Measurements from ENCODE around the gene MOCOS. TPM values are rescaled to one million over a fixed set of nuclear protein-coding genes. Genes with fewer than 3 reads are reported as not detected.

The MOCOS gene
- total and polyA plus RNA-seq, 3 experiments from 2014 or later = 0.04 to 0.13 (median 0.07) TPM

DNA sequence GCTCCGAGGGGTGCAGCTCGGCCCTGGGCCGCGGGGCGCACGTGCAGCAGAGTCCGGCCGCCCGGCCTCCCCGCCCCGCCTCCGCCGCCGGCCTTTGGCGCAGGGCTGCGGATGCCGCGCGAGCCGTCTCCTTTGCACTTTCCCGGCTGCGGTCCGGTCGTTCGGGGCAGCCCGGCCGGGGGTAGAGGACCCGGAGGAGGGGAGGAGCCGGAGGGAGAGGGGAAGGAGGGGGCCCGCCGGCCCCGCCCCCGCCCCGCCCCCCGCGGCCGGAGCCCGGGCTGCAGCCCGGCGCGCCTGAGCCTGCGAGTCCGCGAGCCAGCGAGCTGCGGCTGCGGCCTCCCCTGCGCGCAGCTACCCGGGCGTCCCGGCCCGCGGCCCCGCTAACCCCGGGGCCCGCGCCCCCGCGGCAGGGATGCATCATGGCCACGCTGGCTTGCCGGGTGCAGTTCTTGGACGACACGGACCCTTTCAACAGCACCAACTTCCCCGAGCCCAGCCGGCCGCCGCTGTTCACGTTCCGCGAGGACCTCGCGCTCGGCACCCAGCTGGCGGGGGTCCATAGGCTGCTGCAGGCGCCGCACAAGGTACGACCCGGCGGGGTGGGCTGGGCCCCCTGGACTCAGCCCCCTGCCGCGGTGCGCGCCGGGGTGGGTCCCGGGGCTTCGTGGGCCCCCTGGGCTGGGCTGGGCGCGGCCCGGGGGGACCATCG, 110.3 kb downstream of the MOCOS start, which contains the start of gene FHOD3:
TSS of gene FHOD3 (plus strand) at position 297 of the 709 bp plus-strand sequence. CDS start at position 420, 123 bp downstream.
- Histone ChIP-seq H3K27ac (ENCODE audit: low read depth, low read length) (no peak within 1 kb of the TSS), H3K4me1 (ENCODE audit: insufficient read depth, low read length) (no peaks in the 10 kb centered on the region), H3K27me3 (ENCODE audit: insufficient read depth, low read length, poor library complexity, severe bottlenecking) (peaks cover 33% of the 10 kb centered on the region), H3K4me3 (ENCODE audit: low read length) (no peak within 1 kb of the TSS), H3K36me3 (ENCODE audit: insufficient read depth, low read length) (no peaks in the 10 kb centered on the region), H3K9me3 (ENCODE audit: low read length) (no peaks in the 10 kb centered on the region)
- Mint-ChIP-seq H3K9me3 (no peaks in the 10 kb centered on the region), H3K27ac (no peak within 1 kb of the TSS), H3K4me1 (peaks cover 0 to 2% (median 0%) of the 10 kb centered on the region in 3 donors), H3K36me3 (no peaks in the 10 kb centered on the region), H3K27me3 (peaks cover 8 to 35% of the 10 kb centered on the region in 2 donors), H3K4me3 (peak within 1 kb of the TSS in 4 of 7 donors; percentile 20 to 60 (median 52))
- POLR2A ChIA-PET = no interaction called here
- DNase-seq = no peak
- CTCF ChIA-PET = no interaction called here

DNA sequence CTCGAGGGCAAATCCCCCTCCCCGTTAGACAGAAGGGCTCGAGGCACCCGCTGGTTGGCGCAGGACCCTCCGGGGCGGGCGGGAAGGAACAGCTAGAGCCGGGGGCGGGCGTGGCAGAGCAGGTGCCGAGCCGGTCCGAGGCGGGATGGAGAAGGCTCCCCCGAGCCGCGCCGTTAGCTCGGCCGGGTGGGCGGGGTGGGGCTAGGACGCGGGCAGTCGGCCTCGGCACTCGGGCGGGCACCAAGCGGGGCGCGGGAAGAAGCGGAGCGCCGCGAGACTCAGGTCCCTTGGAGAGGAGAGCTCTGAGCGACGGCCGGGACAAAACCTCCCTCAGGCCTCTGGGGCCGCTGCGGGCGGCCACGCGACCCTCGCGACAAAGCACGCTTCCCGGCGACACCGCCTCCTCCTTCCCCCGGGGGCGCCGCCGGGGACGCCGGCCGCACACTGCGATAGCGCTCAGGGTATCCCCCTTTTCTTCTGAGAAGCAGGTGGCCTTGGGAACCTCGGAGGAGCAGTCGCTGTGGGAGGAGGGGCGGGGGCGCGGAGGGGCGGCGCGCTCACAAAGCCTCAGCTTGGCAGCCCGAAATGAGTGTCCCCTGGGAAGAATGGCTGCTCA, 110.9 kb downstream of the MOCOS start:
- Mint-ChIP-seq H3K27me3 (peaks cover 8 to 41% of the 10 kb centered on the region in 2 donors), H3K27ac (no peak overlapping the region), H3K4me1 (peaks cover 0 to 2% (median 0%) of the 10 kb centered on the region in 3 donors), H3K4me3 (peak overlapping the region in 1 of 7 donors; percentile 46), H3K36me3 (no peaks in the 10 kb centered on the region), H3K9me3 (no peaks in the 10 kb centered on the region)
- ChIA-PET CTCF (no interaction called here), POLR2A (no interaction called here)
- Histone ChIP-seq H3K4me3 (ENCODE audit: low read length) (no peak overlapping the region), H3K27me3 (ENCODE audit: insufficient read depth, low read length, poor library complexity, severe bottlenecking) (peaks cover 33% of the 10 kb centered on the region), H3K36me3 (ENCODE audit: insufficient read depth, low read length) (no peaks in the 10 kb centered on the region), H3K27ac (ENCODE audit: low read depth, low read length) (no peak overlapping the region), H3K4me1 (ENCODE audit: insufficient read depth, low read length) (no peaks in the 10 kb centered on the region), H3K9me3 (ENCODE audit: low read length) (no peaks in the 10 kb centered on the region)
- no peak for DNase-seq

DNA sequence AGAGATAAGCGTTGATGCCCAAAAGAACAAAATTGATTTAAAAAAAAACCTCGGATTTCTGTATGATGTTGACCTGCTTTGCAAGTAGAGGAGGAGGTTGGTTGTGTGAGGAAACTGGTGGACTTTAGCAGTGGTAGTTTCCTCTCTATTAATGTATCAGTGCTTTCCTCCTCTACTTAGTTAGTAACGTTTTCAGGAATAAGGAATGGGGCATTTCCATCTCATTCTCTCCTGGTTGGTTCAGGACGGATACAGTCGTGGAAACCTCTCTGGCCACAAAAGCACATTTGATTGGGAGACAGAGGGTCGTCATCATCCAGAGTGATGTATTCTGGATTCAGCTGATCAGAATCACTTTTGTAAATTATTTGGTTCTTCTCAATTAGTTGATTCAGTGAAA, 111.7 kb downstream of the MOCOS start:
- Mint-ChIP-seq H3K27me3 (peaks cover 13 to 46% of the 10 kb centered on the region in 2 donors), H3K4me3 (peak overlapping the region; percentile 7 to 51 (median 35)), H3K9me3 (no peaks in the 10 kb centered on the region), H3K27ac (no peak overlapping the region), H3K4me1 (peaks cover 0 to 2% (median 0%) of the 10 kb centered on the region in 3 donors), H3K36me3 (no peaks in the 10 kb centered on the region)
- H3K36me3 ChIP-seq (ENCODE audit: insufficient read depth, low read length) = no peaks in the 10 kb centered on the region
- no peak overlapping the region for H3K27ac ChIP-seq (ENCODE audit: low read depth, low read length)
- DNase-seq = no peak
- no peaks in the 10 kb centered on the region for H3K9me3 ChIP-seq (ENCODE audit: low read length)
- no peak overlapping the region for H3K4me3 ChIP-seq (ENCODE audit: low read length)
- POLR2A ChIA-PET = no interaction called here
- CTCF ChIA-PET = no interaction called here
- H3K4me1 ChIP-seq (ENCODE audit: insufficient read depth, low read length) = no peaks in the 10 kb centered on the region
- H3K27me3 ChIP-seq (ENCODE audit: insufficient read depth, low read length, poor library complexity, severe bottlenecking) = peaks cover 28% of the 10 kb centered on the region

DNA sequence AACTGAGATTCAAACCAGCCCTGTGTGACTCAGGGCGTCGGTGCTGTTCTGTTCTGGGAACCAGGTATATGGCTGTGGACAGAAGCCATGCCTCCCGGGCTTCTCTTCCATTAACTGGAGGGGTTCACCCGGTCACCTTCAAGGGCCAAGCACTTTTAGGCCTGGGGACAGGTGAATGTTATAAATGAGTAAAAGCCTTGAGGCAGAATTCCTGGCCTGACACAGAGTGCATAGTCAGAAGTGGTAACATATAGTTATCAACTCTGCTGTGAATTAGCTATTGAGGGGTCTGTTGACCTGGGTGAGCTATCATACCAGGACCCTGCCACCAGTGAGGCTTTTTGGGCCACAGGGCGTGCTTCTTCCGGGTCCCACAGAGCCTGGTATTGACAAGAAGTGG, 112.9 kb downstream of the MOCOS start:
- CTCF ChIA-PET = no interaction called here
- H3K27me3 ChIP-seq (ENCODE audit: insufficient read depth, low read length, poor library complexity, severe bottlenecking) = peaks cover 19% of the 10 kb centered on the region

DNA sequence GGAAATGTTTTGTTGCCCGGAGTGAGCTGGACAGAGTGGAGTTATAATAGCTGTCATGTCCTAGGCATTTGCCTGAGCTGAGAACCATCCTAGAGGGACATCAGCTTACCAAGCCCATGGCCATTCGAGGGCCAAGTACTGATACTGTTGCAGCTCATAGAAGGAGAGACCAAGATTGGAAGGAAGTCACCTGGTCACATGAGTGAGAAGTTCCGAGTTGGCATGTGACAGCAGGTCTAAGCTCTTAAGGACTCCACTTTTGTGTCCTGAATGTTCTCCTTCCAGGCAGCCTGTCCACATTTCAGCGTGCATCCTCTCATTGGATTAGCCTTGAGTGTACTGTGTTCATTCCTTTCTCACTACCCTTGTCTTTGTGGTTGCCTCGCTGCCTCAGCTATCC, 114.6 kb downstream of the MOCOS start:
- Mint-ChIP-seq H3K36me3 (no peaks in the 10 kb centered on the region), H3K4me1 (peaks cover 0 to 2% (median 0%) of the 10 kb centered on the region in 3 donors), H3K27ac (no peak overlapping the region), H3K27me3 (peaks cover 21 to 65% of the 10 kb centered on the region in 2 donors), H3K4me3 (no peak overlapping the region), H3K9me3 (no peaks in the 10 kb centered on the region)
- ChIA-PET POLR2A (no interaction called here), CTCF (no interaction called here)
- H3K27ac ChIP-seq (ENCODE audit: low read depth, low read length) = no peak overlapping the region
- no peaks in the 10 kb centered on the region for H3K4me1 ChIP-seq (ENCODE audit: insufficient read depth, low read length)
- H3K27me3 ChIP-seq (ENCODE audit: insufficient read depth, low read length, poor library complexity, severe bottlenecking) = peaks cover 15% of the 10 kb centered on the region
- H3K4me3 ChIP-seq (ENCODE audit: low read length) = no peak overlapping the region
- DNase-seq = no peak
- H3K36me3 ChIP-seq (ENCODE audit: insufficient read depth, low read length) = no peaks in the 10 kb centered on the region
- no peaks in the 10 kb centered on the region for H3K9me3 ChIP-seq (ENCODE audit: low read length)

More for the DNA sequence above, 112.9 kb downstream of the MOCOS start:
- Histone ChIP-seq H3K9me3 (ENCODE audit: low read length) (no peaks in the 10 kb centered on the region), H3K4me1 (ENCODE audit: insufficient read depth, low read length) (no peaks in the 10 kb centered on the region), H3K4me3 (ENCODE audit: low read length) (no peak overlapping the region), H3K27ac (ENCODE audit: low read depth, low read length) (no peak overlapping the region), H3K36me3 (ENCODE audit: insufficient read depth, low read length) (no peaks in the 10 kb centered on the region)
- no peak for DNase-seq
- H3K4me1 Mint-ChIP-seq = peaks cover 0 to 2% (median 0%) of the 10 kb centered on the region in 3 donors
- H3K27ac Mint-ChIP-seq = no peak overlapping the region
- POLR2A ChIA-PET = no interaction called here
- H3K36me3 Mint-ChIP-seq = no peaks in the 10 kb centered on the region
- H3K4me3 Mint-ChIP-seq = no peak overlapping the region
- H3K9me3 Mint-ChIP-seq = no peaks in the 10 kb centered on the region
- H3K27me3 Mint-ChIP-seq = peaks cover 13 to 54% of the 10 kb centered on the region in 2 donors

DNA sequence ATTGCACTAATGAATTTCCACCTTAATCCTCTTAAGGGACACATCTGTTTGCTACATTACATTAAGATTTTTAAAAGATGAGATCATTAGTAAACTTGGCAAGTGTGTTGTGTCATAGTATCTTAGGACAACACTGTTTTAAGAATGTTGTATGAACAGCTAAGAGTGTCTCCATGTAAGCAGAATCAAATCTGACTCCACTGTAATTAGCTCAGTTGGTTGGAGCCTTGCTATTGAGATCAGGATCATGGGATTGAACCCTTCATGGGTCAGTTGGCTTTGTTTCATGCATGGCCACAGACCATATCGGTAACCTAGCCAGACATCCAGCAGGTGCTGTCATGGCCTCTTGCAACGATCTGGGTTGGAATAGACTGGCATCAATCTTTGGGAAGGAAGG, 115.4 kb downstream of the MOCOS start:
- no peaks in the 10 kb centered on the region for H3K4me1 ChIP-seq (ENCODE audit: insufficient read depth, low read length)
- CTCF ChIA-PET = no interaction called here
- Mint-ChIP-seq H3K9me3 (no peaks in the 10 kb centered on the region), H3K36me3 (no peaks in the 10 kb centered on the region), H3K27ac (no peak overlapping the region), H3K27me3 (peaks cover 25 to 71% of the 10 kb centered on the region in 2 donors), H3K4me1 (peaks cover 0 to 2% (median 0%) of the 10 kb centered on the region in 3 donors), H3K4me3 (no peak overlapping the region)
- POLR2A ChIA-PET = no interaction called here
- peaks cover 15% of the 10 kb centered on the region for H3K27me3 ChIP-seq (ENCODE audit: insufficient read depth, low read length, poor library complexity, severe bottlenecking)
- H3K27ac ChIP-seq (ENCODE audit: low read depth, low read length) = no peak overlapping the region
- H3K9me3 ChIP-seq (ENCODE audit: low read length) = no peaks in the 10 kb centered on the region
- no peak for DNase-seq
- no peak overlapping the region for H3K4me3 ChIP-seq (ENCODE audit: low read length)
- no peaks in the 10 kb centered on the region for H3K36me3 ChIP-seq (ENCODE audit: insufficient read depth, low read length)

DNA sequence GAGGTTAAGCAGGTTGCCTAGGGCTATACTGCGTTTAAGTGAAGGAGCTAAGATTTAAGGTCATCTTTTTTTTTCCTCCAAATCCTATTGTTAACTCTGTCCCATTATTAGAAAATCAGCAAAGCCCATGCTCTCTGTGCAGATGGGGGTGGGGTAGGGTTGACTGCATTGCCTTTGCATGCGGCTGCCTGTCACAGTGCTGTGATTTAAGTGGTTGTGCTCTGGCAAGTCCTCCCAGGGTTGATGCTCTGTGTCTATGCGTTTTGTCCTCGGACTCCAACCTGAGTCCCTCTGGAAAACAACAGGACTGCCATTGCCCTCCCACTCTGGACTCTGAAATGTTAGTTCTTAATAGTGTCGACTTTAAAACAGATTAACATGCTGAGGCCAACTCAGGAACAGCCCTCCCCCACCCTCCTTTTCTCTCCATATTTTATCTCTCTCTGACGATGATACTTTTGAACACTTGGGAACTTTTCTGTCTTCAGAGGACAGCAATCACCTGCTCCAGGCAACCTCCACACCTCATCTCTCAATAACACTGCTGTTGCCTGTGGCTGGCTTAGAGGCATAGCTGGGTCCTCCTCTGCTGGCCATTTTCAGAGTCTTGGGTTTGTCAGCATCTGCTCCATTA, 116.0 kb downstream of the MOCOS start:
- Histone ChIP-seq H3K4me3 (ENCODE audit: low read length) (no peak overlapping the region), H3K4me1 (ENCODE audit: insufficient read depth, low read length) (no peaks in the 10 kb centered on the region), H3K27ac (ENCODE audit: low read depth, low read length) (no peak overlapping the region), H3K27me3 (ENCODE audit: insufficient read depth, low read length, poor library complexity, severe bottlenecking) (peaks cover 15% of the 10 kb centered on the region), H3K36me3 (ENCODE audit: insufficient read depth, low read length) (no peaks in the 10 kb centered on the region), H3K9me3 (ENCODE audit: low read length) (no peaks in the 10 kb centered on the region)
- H3K4me3 Mint-ChIP-seq = no peak overlapping the region
- ChIA-PET POLR2A (no interaction called here), CTCF (no interaction called here)
- DNase-seq = no peak
- H3K27ac Mint-ChIP-seq = no peak overlapping the region
- H3K27me3 Mint-ChIP-seq = peaks cover 25 to 76% of the 10 kb centered on the region in 2 donors
- H3K4me1 Mint-ChIP-seq = peaks cover 0 to 2% (median 0%) of the 10 kb centered on the region in 3 donors
- no peaks in the 10 kb centered on the region for H3K9me3 Mint-ChIP-seq
- H3K36me3 Mint-ChIP-seq = no peaks in the 10 kb centered on the region

DNA sequence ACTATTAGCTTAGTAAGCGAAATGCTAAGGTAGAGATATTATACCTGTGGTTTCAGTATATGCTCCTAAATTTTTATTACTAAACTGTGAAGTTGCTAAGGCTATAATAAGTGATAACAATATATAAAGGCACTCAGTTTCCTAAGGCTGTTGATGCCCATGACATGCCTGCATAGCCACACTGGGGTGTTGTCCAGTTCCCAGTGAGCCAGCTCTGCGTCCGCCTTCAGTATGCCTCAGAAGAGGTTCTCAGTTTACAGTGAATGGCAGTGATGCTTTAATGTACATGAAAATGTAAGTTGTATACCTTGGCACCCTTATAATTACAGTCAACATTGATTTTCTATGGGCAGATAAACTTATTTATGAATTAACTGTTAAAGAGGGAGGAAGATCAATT, 117.4 kb downstream of the MOCOS start:
- no peaks in the 10 kb centered on the region for H3K4me1 Mint-ChIP-seq
- Histone ChIP-seq H3K27ac (ENCODE audit: low read depth, low read length) (no peak overlapping the region), H3K4me3 (ENCODE audit: low read length) (no peak overlapping the region), H3K9me3 (ENCODE audit: low read length) (no peaks in the 10 kb centered on the region), H3K36me3 (ENCODE audit: insufficient read depth, low read length) (no peaks in the 10 kb centered on the region), H3K4me1 (ENCODE audit: insufficient read depth, low read length) (no peaks in the 10 kb centered on the region), H3K27me3 (ENCODE audit: insufficient read depth, low read length, poor library complexity, severe bottlenecking) (peaks cover 6% of the 10 kb centered on the region)
- no peak for DNase-seq
- no peaks in the 10 kb centered on the region for H3K36me3 Mint-ChIP-seq
- H3K27me3 Mint-ChIP-seq = peaks cover 22 to 77% of the 10 kb centered on the region in 2 donors
- no peak overlapping the region for H3K4me3 Mint-ChIP-seq
- ChIA-PET CTCF (no interaction called here), POLR2A (no interaction called here)
- no peaks in the 10 kb centered on the region for H3K9me3 Mint-ChIP-seq
- H3K27ac Mint-ChIP-seq = no peak overlapping the region

Measured in CD8-positive, alpha-beta memory T cell (primary cell).